GM12801 (cell line): ENCODE results near the gene PACRG.

ENCODE experiments used
- TF ChIP-seq, protein P1 (sequence below): IDR thresholded peaks from one replicate; pipeline ENCODE4 v1.5.1; 2011; ENCODE audit warnings: control low read depth; ENCODE audit not compliant: insufficient read length; ENCODE audit errors: extremely low read depth

PACRG gene

DNA sequence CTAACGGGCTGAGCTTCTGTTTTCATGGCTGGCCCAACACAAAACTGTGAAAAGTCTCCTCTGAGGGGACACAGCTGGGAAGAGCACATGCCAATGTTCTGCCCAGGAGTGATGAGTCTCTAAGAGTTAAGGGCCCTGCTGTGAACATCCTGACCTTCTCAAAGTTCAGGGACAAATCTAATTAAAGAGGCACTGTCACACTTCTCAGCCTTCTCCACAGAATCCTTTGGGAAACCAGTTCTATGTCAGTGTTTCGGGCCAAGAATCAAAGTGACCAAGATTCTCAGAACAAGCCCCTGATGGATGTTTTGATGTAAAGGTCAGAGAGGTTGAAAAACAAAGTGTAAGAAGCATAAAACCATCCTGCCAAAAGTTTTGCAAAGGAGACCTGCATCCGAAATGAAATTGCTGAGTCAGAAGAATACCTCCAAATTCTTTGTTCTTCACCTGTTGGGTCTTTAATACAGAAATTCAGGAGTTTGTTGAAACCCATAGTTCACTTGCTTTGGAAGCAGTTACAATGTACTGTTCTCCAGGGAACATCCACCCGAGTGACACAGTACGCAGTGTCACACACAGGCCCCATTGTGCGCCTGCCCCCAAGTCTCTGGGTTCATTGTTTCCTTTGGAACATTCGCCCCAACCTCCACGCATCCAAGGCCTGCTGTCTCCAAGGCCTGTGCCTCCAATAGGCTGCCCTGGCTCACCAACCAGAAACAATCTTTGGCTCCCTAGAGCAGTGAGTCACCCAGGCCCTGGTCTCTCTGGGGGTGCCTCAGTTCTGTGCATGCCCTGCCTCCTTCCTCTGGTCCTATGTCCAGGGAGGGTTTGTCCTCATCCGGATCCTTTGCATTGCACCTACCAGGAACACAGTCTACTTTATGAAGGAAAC is 621.3 kb downstream of the PACRG start:
- TF ChIP-seq, protein P1, sequence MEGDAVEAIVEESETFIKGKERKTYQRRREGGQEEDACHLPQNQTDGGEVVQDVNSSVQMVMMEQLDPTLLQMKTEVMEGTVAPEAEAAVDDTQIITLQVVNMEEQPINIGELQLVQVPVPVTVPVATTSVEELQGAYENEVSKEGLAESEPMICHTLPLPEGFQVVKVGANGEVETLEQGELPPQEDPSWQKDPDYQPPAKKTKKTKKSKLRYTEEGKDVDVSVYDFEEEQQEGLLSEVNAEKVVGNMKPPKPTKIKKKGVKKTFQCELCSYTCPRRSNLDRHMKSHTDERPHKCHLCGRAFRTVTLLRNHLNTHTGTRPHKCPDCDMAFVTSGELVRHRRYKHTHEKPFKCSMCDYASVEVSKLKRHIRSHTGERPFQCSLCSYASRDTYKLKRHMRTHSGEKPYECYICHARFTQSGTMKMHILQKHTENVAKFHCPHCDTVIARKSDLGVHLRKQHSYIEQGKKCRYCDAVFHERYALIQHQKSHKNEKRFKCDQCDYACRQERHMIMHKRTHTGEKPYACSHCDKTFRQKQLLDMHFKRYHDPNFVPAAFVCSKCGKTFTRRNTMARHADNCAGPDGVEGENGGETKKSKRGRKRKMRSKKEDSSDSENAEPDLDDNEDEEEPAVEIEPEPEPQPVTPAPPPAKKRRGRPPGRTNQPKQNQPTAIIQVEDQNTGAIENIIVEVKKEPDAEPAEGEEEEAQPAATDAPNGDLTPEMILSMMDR, result no peak

DNA sequence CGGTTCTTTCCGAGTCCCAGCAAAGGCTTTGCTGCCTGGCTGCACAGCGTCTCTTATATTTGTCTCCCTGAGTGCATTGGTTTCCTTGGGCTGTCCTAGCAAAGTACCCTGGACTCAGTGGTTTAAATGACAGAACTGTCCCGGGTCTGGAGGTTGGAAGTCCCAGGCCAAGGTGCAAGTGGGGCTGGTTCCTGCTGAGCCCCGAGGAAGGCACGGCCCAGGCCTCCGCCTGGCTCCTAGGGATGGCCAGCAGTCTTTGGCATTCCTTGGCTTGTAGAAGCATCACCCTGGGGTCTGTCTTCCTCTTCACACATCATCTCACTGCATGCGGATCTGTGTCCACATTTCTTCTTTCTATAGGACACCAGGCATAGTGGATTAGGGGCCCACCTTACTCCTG is 621.9 kb downstream of the PACRG start:
- TF ChIP-seq, protein P1, result no peak

DNA sequence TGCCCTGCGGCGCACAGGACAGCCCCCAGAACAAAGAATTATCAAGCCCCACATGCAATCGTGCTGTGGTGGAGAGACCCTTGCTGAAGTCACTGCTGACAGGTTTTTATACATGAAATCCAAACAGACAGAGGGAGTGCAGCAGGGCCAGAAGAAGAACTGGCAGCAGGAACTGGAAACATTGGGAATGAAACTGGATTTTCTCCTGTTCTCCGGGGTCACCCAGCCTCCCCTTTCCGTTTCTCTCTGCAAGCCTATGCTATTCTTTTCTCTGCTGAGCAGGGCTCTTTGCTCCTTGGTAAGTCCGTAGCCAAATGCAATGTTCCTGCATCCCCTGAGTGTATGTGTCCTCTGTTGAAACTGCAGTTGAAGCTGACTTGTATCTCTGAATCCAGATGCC is 623.2 kb downstream of the PACRG start:
- TF ChIP-seq, protein P1, result no peak

DNA sequence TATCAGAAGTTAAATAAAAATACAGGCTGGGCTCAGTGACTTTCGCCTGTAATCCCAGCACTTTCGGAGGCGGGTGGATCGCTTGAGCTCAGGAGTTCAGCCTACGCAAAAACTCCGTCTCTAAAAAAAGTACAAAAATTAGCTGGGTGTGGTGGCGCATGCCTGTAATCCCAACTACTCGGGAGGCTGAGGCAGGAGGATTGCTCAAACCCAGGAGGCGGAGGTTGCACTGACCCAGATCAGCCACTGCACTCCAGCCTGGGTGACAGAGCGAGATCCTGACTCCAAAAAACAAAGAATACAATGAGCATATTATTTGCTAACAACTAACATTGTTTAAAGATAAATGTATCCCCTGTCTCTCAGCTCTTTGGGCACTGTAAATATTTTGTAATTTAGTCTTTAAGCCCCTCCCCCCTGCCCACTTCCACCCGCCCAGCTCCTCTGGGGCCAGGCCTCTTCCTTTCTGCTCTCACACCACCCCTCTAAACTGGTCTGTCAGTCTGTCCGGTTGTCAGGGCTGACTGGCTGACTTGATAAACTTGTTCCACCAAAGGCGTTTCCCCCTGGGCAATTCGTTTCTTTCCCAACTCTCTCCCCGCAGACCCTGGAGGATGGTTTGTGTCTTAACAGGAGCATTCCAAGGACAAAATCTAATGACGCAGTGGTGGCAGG is 624.4 kb downstream of the PACRG start:
- TF ChIP-seq, protein P1, result no peak

DNA sequence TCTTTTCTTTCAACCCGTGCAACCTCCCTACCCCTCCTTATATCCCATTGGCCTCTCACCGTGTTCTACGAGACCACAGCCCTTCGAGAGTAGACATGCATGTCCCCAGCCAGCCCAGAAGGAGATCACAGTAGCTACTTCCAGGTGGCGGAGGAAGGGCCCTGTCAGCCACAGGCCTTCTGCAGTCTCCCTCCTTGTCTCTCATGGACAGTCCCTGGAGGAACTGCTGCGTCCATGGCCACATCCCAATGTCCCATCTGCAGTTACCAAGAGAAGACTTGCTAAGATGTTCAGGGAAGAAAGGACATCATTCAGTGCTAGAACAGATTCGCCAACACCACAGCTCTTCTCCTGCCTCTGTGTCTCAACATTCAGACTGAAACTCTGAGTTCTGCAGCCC is 625.2 kb downstream of the PACRG start:
- TF ChIP-seq, protein P1, result no peak

DNA sequence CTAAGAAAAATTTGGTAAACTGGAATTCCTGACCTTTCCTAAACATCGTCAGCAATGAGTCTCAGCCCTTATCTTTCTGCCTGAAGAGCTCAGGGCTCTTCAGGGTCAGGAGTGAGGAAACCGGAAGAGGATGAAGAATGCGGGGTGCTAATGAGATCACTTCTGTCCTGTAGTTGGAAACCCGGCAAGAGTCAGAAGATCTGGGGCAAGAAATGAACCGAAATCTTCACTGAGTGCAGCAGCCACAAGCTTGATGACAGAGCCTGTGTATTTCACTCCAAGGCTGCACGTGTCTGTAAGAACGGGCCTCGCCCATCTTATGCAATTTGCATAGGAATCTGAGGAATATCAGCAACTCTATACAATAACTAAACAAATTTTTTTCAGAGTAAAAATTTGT is 626.3 kb downstream of the PACRG start:
- TF ChIP-seq, protein P1, result no peak

DNA sequence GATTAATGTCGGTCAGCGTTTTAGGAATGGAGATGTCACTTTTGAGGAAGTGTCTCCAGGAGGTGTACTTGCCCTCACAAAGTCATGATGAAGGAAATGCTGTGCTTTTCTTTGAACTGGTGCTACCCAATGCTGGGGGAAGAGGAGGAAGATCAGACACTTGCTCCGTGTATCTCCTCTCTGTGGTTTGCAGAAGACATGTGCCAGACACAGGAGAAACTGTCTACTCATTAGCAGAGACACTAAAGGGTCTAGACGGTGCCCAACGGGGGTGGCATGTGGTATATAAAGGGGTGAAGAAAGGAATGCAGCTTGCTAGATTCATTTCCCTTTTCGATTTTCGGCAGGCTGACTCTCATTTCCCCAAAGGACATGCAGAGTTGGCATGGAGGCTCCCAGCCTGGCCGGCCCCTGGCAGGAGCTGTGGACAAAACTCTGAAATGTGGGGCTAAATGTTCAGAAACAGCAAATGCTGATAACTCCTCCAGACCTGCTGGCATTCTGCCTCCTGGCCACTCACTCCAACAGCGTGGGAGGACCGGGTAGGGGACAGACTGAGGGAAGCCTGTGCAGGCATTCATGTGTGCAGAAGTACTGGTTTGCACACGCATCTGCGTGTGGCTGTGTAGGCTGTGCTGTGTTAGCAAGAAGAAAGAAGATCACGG is 627.1 kb downstream of the PACRG start:
- TF ChIP-seq, protein P1, result no peak
